Frontal cortex (tissue), 4 donors: ENCODE measurements around the gene CD4. TPM values are rescaled to one million over a fixed set of nuclear protein-coding genes. Genes with fewer than 3 reads are reported as not detected.

Experiments
- DNase-seq, 2 donors: peaks; one replicate each; pipeline ENCODE4 v3.0.0; 2012; ENCODE audit warnings: low spot score in 2 of 2
- FAIRE-seq: peaks from 2 replicates; lab custom pipeline; 2012; peaks lifted over from hg19 to GRCh38; lab: Jason Lieb, UNC
- total RNA-seq: library from RNA; depleted of rRNA; stranded (reverse); fragments of >200 nt; gene quantifications from one replicate; pipeline ENCODE4 v1.2.3, GENCODE V29; 2014
- donor health status: control.
- donor health status: control.
- donor health status: control.

The CD4 gene
- total RNA-seq, 1 donor from 2014 or later = 2.0 TPM

GRCh38 chr12:6839482-6840201, 50.3 kb downstream of the CD4 start:
- FAIRE-seq (no peak), DNase-seq (no peak)

- no peak for DNase-seq
- no peak for FAIRE-seq
Measured at GRCh38 chr12:6840330-6840729, 51.0 kb downstream of the CD4 start.

- DNase-seq = no peak
- no peak for FAIRE-seq
Measured at GRCh38 chr12:6840761-6841515, 51.6 kb downstream of the CD4 start, which contains the start of gene GNB3. Gene GNB3, plus strand, starts transcription at chr12:6840925. Its CDS starts 363 bp downstream, at chr12:6841288.

- no peak for FAIRE-seq
- no peak for DNase-seq
Measured at GRCh38 chr12:6842075-6842474, 52.7 kb downstream of the CD4 start.

- no peak for DNase-seq
- FAIRE-seq = no peak
Measured at GRCh38 chr12:6843118-6843902, 54.0 kb downstream of the CD4 start.

- FAIRE-seq = no peak
- no peak for DNase-seq
Measured at GRCh38 chr12:6845395-6845794, 56.1 kb downstream of the CD4 start.

- DNase-seq = no peak
- no peak for FAIRE-seq
Measured at GRCh38 chr12:6846316-6846869, 57.1 kb downstream of the CD4 start.

- DNase-seq = no peak
- FAIRE-seq = no peak
Measured at GRCh38 chr12:6847676-6848075, 58.3 kb downstream of the CD4 start.

- DNase-seq (no peak), FAIRE-seq (no peak)
Measured at GRCh38 chr12:6849427-6849826, 60.1 kb downstream of the CD4 start.

GRCh38 chr12:6849976-6850560, 60.7 kb downstream of the CD4 start:
- DNase-seq (no peak), FAIRE-seq (no peak)

GRCh38 chr12:6850796-6851152, 61.4 kb downstream of the CD4 start:
- DNase-seq (no peak), FAIRE-seq (no peak)

- FAIRE-seq (no peak), DNase-seq (peak; percentile 95 to 100)
Measured at GRCh38 chr12:6851153-6851920, 62.0 kb downstream of the CD4 start, which contains the start of gene CDCA3. Gene CDCA3, minus strand, starts transcription at chr12:6851286. Its CDS starts 334 bp downstream, at chr12:6850952.

- FAIRE-seq = peak; percentile 79
- peak; percentile 90 to 92 for DNase-seq
Measured at GRCh38 chr12:6851921-6852650, 62.8 kb downstream of the CD4 start, which contains the start of gene USP5. Gene USP5, plus strand, starts transcription at chr12:6852150. Its CDS starts 30 bp downstream, at chr12:6852180.

GRCh38 chr12:6852651-6853354, 63.5 kb downstream of the CD4 start:
- DNase-seq = peak in 1 of 2 donors; percentile 60
- no peak for FAIRE-seq

GRCh38 chr12:6853626-6854025, 64.3 kb downstream of the CD4 start:
- FAIRE-seq (no peak), DNase-seq (no peak)

GRCh38 chr12:6854036-6854435, 64.7 kb downstream of the CD4 start:
- no peak for FAIRE-seq

GRCh38 chr12:6855322-6855721, 66.0 kb downstream of the CD4 start:
- FAIRE-seq = no peak
- no peak for DNase-seq

More at GRCh38 chr12:6854036-6854435, 64.7 kb downstream of the CD4 start:
- no peak for DNase-seq

GRCh38 chr12:6858799-6859198, 69.5 kb downstream of the CD4 start:
- FAIRE-seq = no peak
- DNase-seq = no peak
